ENCODE measurements around the gene PRDM16. TPM values are rescaled to one million over a fixed set of nuclear protein-coding genes. Genes with fewer than 3 reads are reported as not detected.

Gene PRDM16
- total RNA-seq, 2 experiments from 2014 or later: 0.18 to 0.21 TPM

DNA sequence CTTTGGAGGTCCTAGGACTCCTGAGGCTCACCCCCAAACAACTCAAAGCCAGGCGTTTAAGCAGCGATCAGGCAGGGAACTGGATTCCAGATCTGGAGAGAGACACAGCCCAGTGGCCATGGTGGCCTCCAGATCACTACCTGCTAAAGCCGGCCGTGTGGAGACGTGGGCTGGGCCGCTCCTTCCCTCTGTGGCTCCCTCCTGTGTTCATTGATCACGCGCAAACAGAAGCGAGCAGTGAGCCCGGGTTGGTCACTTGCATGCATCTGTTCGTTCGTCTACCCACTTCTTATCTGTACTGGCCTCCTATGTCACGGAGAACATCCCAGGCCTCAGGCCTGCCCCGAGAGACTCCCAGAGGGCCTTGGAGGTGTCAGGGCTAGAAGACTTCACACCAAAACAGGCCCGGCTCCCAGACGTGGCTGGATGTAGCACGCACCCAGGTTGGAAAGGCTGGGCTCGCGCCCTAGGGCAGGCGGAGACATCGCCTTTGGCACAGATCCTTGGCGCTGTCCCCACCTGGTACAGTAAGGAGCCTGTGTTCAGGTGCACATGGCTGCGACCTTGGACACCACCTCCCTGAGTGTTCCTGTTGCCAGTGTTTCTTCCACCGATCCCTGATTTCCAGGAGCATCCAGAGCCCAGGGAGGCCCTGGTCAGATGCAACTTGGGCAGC, 308.7 kb downstream of the PRDM16 start:
- ATAC-seq (no peak), DNase-seq (no peak)
- ChIA-PET POLR2A (no interaction called here), CTCF (no interaction called here)
- H3K36me3 Mint-ChIP-seq (ENCODE audit: low read depth): no peaks in the 10 kb centered on the region
- peaks cover 4% of the 10 kb centered on the region for H3K4me1 Mint-ChIP-seq (ENCODE audit: low read depth)
- peaks cover 4% of the 10 kb centered on the region for H3K27me3 Mint-ChIP-seq (ENCODE audit: low read depth)
- H3K27ac Mint-ChIP-seq: no peak overlapping the region
- H3K4me3 Mint-ChIP-seq: no peak overlapping the region
- no peaks in the 10 kb centered on the region for H3K9me3 Mint-ChIP-seq (ENCODE audit: insufficient read depth)

DNA sequence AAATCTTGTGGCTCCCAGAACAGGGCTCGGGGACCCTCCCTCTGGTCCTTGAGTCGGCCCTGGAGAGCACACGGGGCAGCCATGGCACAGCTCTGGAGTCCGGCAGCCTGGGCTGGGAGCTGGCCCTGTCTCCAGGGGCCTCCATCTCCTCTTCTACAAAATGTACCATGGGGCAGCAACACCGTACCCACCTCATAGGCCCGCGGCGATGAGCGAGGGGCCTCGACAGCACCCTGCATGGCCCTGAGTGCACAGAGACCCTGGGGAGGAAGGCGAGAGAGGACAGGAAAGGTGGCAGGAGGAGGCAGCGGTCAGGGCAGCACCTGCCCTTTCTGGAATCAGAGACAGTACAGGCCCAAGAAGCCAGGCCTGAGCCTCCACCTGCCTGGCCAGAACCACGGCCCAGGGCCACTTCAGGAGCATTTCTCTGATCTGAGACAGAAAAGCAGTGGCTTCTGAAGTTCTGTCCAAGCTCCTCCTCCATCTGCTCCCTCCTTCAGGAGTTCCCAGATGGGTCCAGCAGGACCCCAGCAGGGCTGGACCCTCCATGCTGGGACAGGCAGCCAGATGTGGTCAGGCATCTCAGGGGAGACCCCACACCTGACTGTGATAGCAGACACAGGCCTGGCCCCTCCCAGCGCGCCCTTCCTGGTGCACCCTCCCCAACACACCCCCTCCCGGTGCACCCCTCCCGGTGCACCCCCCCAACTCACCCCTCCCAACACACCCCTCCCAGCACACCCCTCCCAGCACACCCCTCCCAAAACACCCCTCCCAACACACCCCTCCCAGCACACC, 309.6 kb downstream of the PRDM16 start:
- ChIA-PET POLR2A (no interaction called here), CTCF (no interaction called here)
- DNase-seq (no peak), ATAC-seq (no peak)
- Mint-ChIP-seq H3K36me3 (ENCODE audit: low read depth) (no peaks in the 10 kb centered on the region), H3K9me3 (ENCODE audit: insufficient read depth) (no peaks in the 10 kb centered on the region), H3K4me3 (no peak overlapping the region), H3K4me1 (ENCODE audit: low read depth) (no peaks in the 10 kb centered on the region), H3K27ac (no peak overlapping the region), H3K27me3 (ENCODE audit: low read depth) (peaks cover 4% of the 10 kb centered on the region)

DNA sequence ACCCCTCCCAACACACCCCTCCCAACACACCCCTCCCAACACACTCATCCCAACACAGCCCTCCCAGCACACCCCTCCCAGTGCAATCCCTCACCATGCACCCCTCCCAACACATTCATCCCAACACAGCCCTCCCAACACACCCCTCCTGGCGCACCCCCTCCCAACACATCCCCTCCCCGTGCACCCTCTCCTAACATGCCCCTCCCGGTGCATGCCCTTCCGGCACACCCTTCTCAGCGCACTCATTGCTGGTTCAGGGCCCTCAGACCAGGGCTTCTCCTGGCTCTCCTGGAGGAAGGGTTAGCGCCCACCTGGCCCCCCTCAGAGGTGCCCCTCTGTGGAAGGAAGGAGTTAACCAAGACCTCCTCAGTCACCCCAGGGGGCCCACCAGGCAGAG, 310.9 kb downstream of the PRDM16 start:
- no peak for ATAC-seq

DNA sequence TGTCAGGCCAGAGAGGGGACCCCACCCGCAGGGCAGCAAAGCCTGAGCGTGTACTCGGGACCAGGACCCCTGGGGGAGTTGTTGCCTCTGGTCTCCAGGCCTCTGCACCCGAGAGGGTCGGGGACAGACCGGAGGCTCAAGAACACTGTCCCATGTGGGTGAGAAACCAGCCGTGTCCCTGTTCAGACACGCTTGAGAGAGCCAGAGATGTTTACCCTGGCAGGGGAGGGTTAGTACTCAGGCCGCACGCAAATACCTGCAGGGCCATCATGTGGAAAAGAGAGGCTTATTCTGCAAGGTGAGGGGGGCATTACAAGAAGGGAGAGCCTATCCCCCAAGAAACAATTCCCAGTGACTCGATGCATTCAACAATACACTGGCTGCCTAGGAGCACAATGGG, 311.5 kb downstream of the PRDM16 start:
- no peaks in the 10 kb centered on the region for H3K9me3 Mint-ChIP-seq (ENCODE audit: insufficient read depth)
- ChIA-PET POLR2A (no interaction called here), CTCF (no interaction called here)
- no peak for DNase-seq
- H3K27me3 Mint-ChIP-seq (ENCODE audit: low read depth): peaks cover 2% of the 10 kb centered on the region
- no peak overlapping the region for H3K27ac Mint-ChIP-seq
- no peak overlapping the region for H3K4me3 Mint-ChIP-seq
- ATAC-seq: no peak
- H3K4me1 Mint-ChIP-seq (ENCODE audit: low read depth): no peaks in the 10 kb centered on the region
- H3K36me3 Mint-ChIP-seq (ENCODE audit: low read depth): no peaks in the 10 kb centered on the region

More for the DNA sequence above, 310.9 kb downstream of the PRDM16 start:
- Mint-ChIP-seq H3K4me1 (ENCODE audit: low read depth) (no peaks in the 10 kb centered on the region), H3K36me3 (ENCODE audit: low read depth) (no peaks in the 10 kb centered on the region), H3K27me3 (ENCODE audit: low read depth) (peaks cover 4% of the 10 kb centered on the region), H3K4me3 (no peak overlapping the region), H3K27ac (no peak overlapping the region), H3K9me3 (ENCODE audit: insufficient read depth) (no peaks in the 10 kb centered on the region)
- DNase-seq: no peak
- CTCF ChIA-PET: no interaction called here
- POLR2A ChIA-PET: no interaction called here

DNA sequence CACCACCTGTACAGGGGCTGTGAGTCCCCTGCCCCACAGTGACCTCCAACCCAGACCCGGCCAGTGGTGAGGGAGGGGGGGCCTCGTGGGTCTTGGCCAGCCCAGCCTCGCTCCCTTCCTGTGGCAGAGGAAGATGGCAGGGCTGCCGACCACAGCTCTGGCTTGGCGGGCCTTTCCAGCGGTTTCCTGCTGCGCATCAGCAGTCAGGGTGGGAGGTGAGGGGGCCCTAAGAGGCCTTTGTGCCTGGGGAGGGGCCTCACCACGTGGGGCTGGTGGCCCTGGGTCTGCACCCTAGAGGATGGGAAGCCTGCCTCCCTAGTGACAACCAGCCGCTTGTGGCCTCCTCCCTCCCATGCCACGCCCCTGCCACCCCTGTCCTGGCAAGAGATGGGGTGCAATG, 312.9 kb downstream of the PRDM16 start:
- H3K27me3 Mint-ChIP-seq (ENCODE audit: low read depth): peaks cover 2% of the 10 kb centered on the region
- CTCF ChIA-PET: no interaction called here

DNA sequence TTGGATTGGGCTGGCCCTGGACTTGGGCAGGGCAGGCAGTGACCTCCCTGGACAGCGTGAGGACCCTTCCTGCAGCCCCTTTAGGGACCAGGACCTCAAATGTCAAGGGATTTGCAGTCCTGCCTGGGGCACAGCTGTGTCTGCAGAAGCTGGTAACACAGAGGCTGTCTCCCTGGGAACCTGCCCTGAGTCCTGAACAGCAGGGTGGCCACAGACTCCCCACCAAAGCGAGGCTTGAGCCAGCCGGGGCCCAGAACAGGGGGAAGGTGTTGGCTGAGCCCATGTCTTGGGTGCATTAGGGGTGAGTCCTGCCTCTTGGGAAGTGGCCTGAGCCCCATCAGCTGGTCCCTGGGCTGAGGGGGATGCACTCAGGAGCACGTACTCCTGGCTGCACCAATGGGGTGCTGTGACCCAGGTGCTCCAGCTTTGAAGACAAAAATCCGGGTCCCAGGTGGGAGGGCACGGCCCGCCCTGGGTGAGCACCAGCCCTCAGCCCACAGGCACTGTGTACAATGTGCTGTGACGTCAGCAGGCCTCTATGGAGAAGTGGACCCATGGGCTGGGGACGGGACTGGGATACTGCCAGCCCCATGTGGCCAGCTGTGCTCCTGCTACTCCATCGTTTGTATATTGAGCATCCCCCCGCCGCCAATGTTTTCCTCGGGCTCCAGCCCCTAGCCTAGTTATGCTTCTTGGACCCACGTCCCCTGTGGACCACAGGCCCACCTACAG, 313.5 kb downstream of the PRDM16 start:
- POLR2A ChIA-PET: no interaction called here
- H3K9me3 Mint-ChIP-seq (ENCODE audit: insufficient read depth): no peaks in the 10 kb centered on the region
- no peaks in the 10 kb centered on the region for H3K4me1 Mint-ChIP-seq (ENCODE audit: low read depth)
- H3K4me3 Mint-ChIP-seq: no peak overlapping the region
- DNase-seq (no peak), ATAC-seq (no peak)
- CTCF ChIA-PET: no interaction called here
- H3K36me3 Mint-ChIP-seq (ENCODE audit: low read depth): no peaks in the 10 kb centered on the region
- H3K27me3 Mint-ChIP-seq (ENCODE audit: low read depth): peaks cover 2% of the 10 kb centered on the region
- no peak overlapping the region for H3K27ac Mint-ChIP-seq

More for the DNA sequence above, 312.9 kb downstream of the PRDM16 start:
- no peak for ATAC-seq
- H3K27ac Mint-ChIP-seq: no peak overlapping the region
- POLR2A ChIA-PET: no interaction called here
- no peaks in the 10 kb centered on the region for H3K9me3 Mint-ChIP-seq (ENCODE audit: insufficient read depth)
- H3K4me1 Mint-ChIP-seq (ENCODE audit: low read depth): no peaks in the 10 kb centered on the region
- no peak overlapping the region for H3K4me3 Mint-ChIP-seq
- H3K36me3 Mint-ChIP-seq (ENCODE audit: low read depth): no peaks in the 10 kb centered on the region
- no peak for DNase-seq

DNA sequence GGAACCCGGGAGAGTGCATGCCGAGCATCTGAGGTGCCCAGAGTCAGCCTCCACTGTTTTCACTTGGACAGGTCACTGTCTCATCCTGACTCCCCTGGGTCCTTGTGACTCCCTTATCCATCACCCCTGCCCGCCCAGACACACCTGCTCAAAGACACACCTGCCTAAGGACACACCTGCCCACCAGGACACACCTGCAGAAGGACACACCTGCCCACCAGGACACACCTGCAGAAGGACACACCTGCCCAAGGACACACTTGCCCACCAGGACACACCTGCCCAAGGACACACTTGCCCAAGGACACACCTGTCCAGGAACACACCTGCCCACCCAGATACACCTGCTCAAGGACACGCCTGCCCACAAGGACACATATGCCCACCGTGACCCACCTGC, 314.7 kb downstream of the PRDM16 start:
- H3K9me3 Mint-ChIP-seq (ENCODE audit: insufficient read depth): no peaks in the 10 kb centered on the region
- ChIA-PET CTCF (no interaction called here), POLR2A (no interaction called here)
- no peaks in the 10 kb centered on the region for H3K4me1 Mint-ChIP-seq (ENCODE audit: low read depth)
- ATAC-seq (no peak), DNase-seq (no peak)
- no peaks in the 10 kb centered on the region for H3K36me3 Mint-ChIP-seq (ENCODE audit: low read depth)
- no peak overlapping the region for H3K27ac Mint-ChIP-seq
- H3K4me3 Mint-ChIP-seq: no peak overlapping the region
- H3K27me3 Mint-ChIP-seq (ENCODE audit: low read depth): peaks cover 2% of the 10 kb centered on the region

DNA sequence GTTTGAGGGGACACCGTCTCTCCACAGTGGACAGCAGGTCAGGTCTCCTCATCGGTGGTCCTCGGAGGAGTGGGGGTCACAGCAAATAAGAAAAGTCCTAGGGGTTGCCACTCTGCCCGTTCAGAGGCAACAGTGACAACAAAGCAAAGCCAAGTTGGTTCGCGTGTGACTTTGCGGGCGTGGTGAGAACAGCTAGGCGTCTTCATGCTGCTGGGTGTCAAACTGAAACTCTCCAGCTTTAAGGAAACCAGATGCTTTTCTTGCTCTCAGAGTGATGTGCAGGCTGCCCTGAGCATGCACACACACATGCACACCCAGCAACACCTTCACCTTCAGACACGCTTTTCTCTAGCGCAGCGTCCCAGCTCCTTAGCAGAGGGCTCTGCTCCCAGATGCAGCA, 315.4 kb downstream of the PRDM16 start:
- Mint-ChIP-seq H3K9me3 (ENCODE audit: insufficient read depth) (no peaks in the 10 kb centered on the region), H3K27me3 (ENCODE audit: low read depth) (peaks cover 2% of the 10 kb centered on the region), H3K36me3 (ENCODE audit: low read depth) (no peaks in the 10 kb centered on the region), H3K4me3 (no peak overlapping the region), H3K27ac (no peak overlapping the region), H3K4me1 (ENCODE audit: low read depth) (no peaks in the 10 kb centered on the region)
- ChIA-PET CTCF (no interaction called here), POLR2A (no interaction called here)
- ATAC-seq (no peak), DNase-seq (no peak)

DNA sequence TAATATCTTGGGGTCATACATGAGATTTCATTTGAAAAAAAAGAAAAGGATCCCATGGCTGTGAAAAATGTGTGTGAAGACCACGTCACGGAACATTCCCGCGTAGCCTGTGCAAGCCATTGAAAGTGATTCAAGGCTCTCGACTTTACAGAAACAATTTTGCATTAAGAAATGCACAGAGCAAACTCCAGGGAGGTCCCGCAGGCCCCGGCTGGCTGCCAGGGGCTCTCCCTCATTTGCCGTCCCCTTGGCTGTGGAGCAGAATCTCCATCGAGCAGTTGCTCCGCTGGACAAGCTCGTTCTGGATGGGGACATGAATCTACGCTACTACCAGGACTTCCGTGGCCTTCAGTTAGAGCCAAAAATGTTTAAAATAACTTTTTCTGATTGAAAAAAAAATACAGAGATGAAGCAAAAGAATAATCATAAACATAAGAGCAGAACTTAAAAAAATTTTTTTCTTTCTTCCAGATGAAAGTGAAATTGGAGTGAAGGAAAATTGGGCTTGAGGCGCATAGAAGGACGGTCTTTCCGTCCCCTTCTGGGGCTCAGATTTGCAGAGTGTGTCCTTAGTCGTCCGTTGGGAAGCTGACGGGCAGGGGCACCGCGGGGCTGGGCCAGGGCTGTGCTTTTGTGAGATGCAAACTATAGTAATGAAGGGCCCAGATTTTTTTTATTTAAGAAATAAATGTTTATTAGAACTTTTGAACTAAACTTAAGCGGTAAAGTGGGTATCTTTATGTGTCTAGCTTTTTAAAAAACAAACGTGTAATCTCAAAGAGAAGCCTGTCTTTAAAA, 317.4 kb downstream of the PRDM16 start:
- H3K27me3 Mint-ChIP-seq (ENCODE audit: low read depth): no peaks in the 10 kb centered on the region
- POLR2A ChIA-PET: no interaction called here
- no peak overlapping the region for H3K27ac Mint-ChIP-seq
- no peak overlapping the region for H3K4me3 Mint-ChIP-seq
- H3K4me1 Mint-ChIP-seq (ENCODE audit: low read depth): no peaks in the 10 kb centered on the region
- CTCF ChIA-PET: no interaction called here
- H3K9me3 Mint-ChIP-seq (ENCODE audit: insufficient read depth): no peaks in the 10 kb centered on the region
- DNase-seq (no peak), ATAC-seq (no peak)
- no peaks in the 10 kb centered on the region for H3K36me3 Mint-ChIP-seq (ENCODE audit: low read depth)

DNA sequence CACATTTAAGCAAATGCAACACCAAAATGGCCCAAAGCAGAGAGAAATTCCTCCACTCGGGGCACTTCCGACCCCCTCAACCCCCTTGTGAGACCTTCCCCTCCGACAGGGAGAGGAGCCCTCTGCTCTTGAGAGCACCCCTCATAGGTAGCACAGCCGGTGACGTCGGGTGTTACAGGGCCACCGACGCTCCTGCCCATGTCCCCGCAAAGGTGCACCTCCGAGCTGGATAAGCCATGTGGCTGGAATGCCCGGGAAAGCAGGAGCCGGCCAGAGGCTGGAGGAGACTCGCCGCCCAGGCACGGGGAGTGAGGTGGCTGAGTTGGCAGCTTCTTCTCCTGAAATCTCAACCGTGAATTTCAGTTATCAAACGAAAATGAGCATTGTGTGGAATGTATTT, 318.4 kb downstream of the PRDM16 start:
- no peak for DNase-seq
- CTCF ChIA-PET: no interaction called here
- Mint-ChIP-seq H3K27ac (no peak overlapping the region), H3K36me3 (ENCODE audit: low read depth) (no peaks in the 10 kb centered on the region), H3K9me3 (ENCODE audit: insufficient read depth) (no peaks in the 10 kb centered on the region), H3K4me1 (ENCODE audit: low read depth) (no peaks in the 10 kb centered on the region), H3K27me3 (ENCODE audit: low read depth) (peaks cover under 1% of the 10 kb centered on the region), H3K4me3 (no peak overlapping the region)
- ATAC-seq: no peak
- POLR2A ChIA-PET: no interaction called here

DNA sequence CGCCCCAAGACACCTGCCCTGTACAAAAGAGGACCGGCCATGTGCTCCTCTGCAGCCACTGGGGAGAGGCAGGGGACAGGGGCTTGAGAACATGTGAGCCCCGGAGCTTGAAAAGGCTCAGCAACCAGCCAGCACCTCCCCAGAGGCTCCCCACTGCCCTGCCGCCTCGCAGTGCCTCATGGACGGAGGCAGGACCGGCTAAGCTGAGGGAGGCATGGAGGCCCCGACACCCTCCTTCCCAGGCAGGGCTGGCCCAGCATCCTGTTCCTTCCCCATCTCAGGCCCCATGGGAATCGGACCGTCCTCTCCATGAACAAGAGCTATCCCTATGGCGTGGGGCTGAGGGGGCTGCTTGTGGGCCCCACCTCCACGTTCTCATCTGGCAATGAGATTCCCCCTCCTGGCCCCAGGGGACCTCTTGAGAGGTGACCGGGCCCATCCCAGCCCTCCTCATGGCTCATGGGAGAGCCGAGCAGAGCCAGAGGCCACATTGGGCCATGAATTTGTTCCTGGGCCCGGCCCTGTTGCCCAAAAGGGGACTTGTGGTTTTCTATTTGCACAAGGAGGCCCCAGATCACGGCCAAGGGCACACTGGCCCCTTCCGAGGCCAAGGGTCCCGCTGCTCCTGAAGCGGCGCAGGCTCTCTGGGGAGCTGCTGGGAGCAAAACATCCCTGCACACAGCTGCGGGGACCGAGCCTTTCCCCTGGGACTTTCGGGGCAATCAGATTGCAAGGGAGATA, 320.3 kb downstream of the PRDM16 start:
- H3K4me1 Mint-ChIP-seq (ENCODE audit: low read depth): no peaks in the 10 kb centered on the region
- H3K27me3 Mint-ChIP-seq (ENCODE audit: low read depth): peaks cover 13% of the 10 kb centered on the region
- ChIA-PET POLR2A (no interaction called here), CTCF (no interaction called here)
- DNase-seq (no peak), ATAC-seq (no peak)
- H3K27ac Mint-ChIP-seq: no peak overlapping the region
- no peak overlapping the region for H3K4me3 Mint-ChIP-seq
- no peaks in the 10 kb centered on the region for H3K36me3 Mint-ChIP-seq (ENCODE audit: low read depth)
- H3K9me3 Mint-ChIP-seq (ENCODE audit: insufficient read depth): no peaks in the 10 kb centered on the region

Data from activated CD8-positive, alpha-beta T cell treated with anti-CD3 and anti-CD28 coated beads, Interleukin-2, amount 10 ng/mL, durations not matched to agents 7 days and 5 days (primary cell).